Stimulated activated CD4-positive, alpha-beta T cell treated with anti-CD3 and anti-CD28 coated beads, Interleukin-12 subunit alpha, Interleukin-12 subunit beta, amount 100 ng/mL, for 4 hours (primary cell): ENCODE data around the gene DMAC2.
"Not testable (repeated sequence)": the region's sequence is repeated elsewhere in the genome, so short reads cannot be mapped to it uniquely, and the experiment has no call there.

ENCODE experiments used
- DNase-seq: peaks from one replicate; pipeline ENCODE4 v3.0.0-alpha.2; 2020

The DMAC2 gene

GRCh38 chr19:41439441-41440222 lies at the start of gene DMAC2:
DMAC2 (minus strand) TSS chr19:41439912; CDS start chr19:41439899, 13 bp downstream.
- DNase-seq: peak; percentile 92

DNA sequence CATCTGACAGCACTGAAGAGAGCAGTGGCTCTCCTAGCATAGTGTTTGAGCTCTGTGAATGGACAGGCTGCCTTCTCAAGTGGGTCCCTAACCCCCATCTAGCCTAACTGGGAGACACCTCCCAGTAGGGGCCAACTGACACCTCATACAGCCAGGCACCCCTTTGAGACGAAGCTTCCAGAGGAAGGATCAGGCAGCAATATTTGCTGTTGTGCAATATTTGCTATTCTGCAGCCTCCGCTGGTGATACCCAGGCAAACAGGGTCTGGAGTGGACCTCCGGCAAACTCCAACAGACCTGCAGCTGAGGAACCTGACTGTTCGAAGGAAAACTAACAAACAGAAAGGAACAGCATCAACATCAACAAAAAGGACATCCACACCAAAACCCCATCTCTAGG lies 47.2 kb upstream of the DMAC2 start:
- DNase-seq: not testable (repeated sequence)

- no peak for DNase-seq
Observed at GRCh38 chr19:41484822-41485221, 45.1 kb upstream of the DMAC2 start.

- no peak for DNase-seq
Observed at GRCh38 chr19:41480336-41480735, 40.6 kb upstream of the DMAC2 start.

DNA sequence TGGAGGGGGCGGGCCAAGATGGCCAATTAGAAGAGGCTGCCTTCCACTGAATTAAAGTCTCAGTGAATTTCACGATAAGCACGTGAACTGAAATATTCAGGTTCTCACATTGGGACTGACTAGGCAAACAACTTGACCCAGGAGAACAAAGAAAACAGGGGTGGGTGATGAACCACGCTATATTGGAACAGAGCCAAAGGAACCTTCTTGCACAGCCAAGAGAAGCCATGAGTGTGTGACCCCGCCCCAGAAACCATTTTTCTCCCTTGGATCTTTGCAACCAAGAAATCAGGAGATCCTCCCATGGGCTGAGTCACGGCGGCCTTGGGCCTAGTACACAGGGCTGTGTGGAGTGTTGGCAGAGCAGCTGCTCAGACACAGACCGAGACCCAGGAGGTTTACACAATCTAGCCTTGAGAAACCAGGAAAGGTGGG lies 40.1 kb upstream of the DMAC2 start:
- DNase-seq: no peak

DNA sequence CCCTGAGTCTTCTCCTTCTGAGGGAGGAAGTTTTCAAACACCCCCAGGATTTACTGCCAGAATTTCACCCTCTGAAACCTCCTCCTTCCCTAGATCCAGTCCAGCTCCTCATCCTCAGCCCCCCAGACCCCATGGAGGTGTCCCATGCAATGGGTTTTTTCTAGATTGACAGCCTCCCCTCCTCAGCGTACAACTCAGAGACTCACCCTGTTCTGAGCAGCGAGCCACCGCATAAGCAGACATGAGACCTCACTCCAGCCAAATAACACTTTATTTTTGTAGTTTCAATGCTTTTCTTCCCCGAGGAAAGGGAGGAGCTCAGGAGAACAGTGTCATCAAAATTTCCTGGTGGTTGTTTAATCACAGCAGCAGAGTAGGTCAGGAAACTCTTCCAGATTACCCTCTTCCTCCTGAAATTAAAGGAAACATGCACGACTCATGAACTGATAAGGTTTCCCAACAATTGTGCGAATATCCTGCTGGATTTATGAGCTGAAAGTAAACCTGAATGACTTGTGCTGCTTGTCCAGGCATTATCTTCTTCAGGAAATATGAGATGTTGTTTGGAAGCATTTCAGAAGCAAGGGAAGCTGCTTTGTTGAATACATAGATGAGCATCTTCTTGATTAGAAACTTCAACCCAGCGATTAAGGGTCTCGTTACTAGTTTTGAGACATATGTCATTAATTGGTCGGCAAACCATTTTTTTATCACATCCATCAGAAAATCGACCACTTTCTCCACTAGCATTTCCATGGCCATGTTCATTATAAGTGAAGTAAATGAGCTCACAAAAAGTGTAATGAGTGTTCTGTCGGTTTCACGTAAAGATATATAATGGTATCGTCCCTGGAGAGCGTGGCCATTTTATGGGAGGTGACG lies 39.4 kb upstream of the DMAC2 start:
- no peak for DNase-seq

- DNase-seq: no peak
Observed at GRCh38 chr19:41478171-41478570, 38.5 kb upstream of the DMAC2 start.

DNA sequence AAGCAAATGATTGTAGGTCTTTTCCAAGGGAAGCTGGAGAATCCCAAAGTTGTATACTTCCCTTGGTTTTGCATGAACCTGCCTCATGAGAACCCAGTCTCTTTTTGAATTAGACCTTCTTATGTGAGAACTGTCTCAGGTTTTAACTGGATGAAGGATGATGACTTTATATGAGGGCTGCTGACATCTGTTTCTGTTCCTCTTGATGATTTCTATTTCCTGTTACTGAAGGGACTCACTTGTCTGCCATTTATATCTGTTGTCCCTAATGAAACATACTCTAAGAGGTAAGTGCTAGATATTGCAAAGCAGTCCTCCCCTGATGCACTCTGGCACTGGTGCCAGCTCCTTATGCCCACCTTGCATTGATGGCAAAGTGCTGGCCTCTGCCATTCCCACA lies 36.9 kb upstream of the DMAC2 start:
- no peak for DNase-seq

DNA sequence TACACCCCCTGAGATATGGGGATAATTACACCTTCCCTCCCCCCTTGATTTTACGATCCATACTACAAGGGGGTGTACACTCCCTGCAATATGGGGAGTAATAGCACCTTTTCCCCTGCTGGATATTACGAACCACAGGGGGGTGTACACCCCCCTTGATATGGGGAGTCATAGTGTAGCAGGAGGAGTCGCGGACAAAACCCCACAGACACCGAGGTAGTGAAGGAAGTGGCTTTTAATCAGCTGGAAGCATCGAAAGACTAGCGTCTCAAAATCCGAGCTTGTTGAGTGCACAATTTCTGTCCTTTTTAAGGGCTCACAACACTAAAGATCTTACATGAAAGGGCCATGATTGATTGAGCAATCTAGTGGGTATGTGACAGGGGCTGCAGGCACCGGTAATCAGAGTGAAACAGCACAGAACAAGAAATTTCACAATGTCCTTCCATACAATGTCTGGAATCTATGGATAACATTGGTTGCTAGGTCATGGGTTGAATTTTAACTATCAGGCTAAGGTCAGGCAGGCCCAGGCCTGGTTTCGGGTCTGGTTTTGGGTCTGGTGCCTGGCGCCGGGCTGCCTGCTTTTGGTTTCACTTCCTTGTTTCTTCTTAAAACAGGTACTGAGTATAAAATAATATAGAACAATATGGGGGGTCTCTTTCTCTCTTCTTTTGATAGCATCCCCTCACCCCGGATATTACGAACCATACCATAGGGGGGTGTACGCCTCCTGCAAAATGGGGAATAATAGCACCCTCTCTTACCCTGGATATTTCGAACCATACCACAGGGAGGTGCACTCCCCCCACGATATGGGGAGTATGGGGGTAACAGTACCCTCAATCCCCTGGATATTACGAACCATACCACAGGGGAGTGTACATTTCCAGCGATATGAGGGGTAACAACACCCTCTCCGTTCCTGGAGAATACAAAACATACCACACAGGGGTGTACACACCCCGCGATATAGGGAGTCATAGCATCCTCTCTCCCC lies 23.8 kb upstream of the DMAC2 start:
- not testable (repeated sequence) for DNase-seq

GRCh38 chr19:41462497-41462896 lies 22.8 kb upstream of the DMAC2 start:
- DNase-seq: no peak

GRCh38 chr19:41457241-41457640 lies 17.5 kb upstream of the DMAC2 start:
- DNase-seq: no peak

- no peak for DNase-seq
Observed at GRCh38 chr19:41456342-41456918, 16.7 kb upstream of the DMAC2 start.

- no peak for DNase-seq
Observed at GRCh38 chr19:41455936-41456335, 16.2 kb upstream of the DMAC2 start.

DNA sequence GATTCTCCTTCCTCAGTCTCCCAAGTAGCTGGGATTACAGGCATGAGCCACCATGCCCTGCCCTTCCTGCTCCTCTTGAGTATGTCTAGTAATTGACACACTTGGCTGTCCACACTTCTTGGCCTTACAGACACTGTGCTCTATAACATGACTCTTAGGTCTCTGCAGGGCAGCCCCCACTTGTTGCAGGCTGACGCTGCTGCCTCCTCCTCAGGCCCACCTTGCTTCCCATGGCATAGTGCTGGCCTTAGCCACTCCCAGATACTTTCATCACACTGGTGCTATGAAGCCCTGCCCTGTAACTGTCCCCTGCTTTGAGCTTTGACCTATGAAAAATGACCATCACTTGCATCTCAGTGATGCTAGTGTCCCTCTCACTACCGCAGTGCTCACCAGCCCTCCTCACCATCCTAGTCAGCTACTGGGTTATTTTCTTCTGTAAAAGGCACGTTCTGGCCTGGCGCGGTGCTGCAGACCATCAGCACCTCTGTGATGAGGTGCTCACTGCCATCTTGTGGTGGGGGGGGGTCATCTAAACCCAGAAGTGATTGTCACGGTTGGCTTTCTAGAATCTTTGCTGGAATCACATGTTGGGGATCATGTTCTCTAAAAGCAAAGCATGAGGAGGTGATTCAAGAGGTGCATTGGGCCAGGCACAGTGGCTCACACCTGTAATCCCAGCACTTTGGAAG lies 13.0 kb upstream of the DMAC2 start:
- no peak for DNase-seq

DNA sequence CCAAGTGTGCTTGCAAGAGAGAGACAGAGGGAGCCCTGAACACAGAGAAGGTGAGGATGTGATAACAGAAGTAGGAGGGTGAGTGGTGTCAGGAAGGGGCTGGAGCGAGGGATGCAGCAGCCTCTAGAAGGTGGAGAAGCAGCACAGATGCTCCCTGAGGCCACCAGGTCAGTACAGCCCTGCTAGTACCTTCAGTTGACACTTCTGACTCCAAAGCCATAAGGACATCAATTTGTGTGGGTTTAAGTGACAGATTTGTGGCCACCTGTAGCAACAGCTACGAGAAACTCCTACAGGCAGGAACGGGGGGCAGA lies 10.1 kb upstream of the DMAC2 start:
- no peak for DNase-seq

DNA sequence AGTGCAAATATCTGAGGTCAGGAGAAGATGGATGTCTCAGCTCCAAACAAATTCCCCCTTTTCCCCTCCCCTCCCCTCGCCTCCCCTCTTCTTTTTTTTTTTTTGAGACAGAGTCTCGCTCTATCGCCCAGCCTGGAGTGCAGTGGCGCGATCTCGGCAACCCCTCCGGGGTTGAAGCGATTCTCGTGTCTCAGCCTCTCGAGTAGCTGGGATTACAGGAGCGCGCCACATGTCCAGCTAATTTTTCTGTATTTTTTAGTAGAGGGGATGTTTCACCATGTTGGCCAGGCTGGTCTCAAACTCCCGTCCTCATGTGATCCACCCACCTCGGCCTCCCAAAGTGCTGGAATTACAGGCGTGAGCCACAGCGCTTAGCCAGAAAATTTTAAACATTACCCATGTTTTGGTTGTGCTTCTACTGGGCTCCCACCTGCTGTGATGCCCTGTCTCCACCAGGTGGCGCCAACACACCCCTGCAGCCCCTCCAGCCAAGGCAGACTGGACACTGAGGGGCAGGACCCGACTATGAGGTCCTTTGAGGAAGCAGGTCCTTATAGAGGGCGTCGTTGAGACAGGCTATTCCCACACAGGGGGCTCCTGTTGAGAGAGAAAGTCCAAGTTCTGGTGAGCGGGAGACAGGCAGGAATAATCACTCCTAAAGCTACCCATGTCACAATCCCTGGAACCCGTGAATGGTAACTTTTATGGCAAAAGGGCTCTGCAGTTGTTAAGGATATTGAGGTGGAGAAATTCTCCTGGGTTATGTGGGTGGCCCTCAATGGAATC lies 9.6 kb upstream of the DMAC2 start:
- DNase-seq: peak; percentile 68

DNA sequence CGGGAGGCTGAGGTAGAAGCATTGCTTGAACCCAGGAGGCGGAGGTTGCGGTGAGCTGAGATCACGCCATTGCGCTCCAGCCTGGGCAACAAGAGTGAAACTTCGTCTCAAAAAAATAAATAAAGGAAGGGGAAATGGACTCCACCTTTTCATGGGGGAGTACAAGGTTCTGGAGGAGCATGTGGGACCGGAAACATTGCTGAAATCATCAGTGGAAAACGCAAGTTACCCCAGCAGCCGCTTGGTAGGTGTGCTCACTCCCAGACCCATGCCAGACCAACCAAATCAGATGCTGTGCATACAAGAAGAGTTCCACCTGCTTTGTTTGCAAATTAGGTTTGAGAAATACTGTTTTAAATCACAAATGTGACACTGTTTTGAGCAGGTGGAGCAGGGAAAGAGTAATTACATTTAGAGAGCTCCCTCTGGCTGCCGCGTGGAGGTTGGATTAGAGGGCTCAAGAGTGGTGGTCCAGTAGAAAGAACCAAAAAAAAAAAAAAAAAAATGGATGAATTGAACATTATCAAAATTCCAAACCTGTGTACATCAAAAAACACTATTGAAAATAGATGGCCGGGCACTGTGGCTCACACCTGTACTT lies 8.1 kb upstream of the DMAC2 start:
- DNase-seq: no peak

- DNase-seq: no peak
Observed at GRCh38 chr19:41445575-41445974, 5.9 kb upstream of the DMAC2 start.

GRCh38 chr19:41443813-41444455 lies 4.2 kb upstream of the DMAC2 start:
- DNase-seq: no peak
